SKM-1 treated with dmso at 0.1 percent for 144 hours (cell line): ENCODE data around the gene TMEM43.
A peak's percentile ranks its signal among the peaks of the same experiment; 100 is the strongest.

Experiments used
- DNase-seq: peaks from one replicate; lab custom pipeline; 2025; ENCODE audit not compliant: unreplicated experiment; lab: John Stamatoyannopoulos, UW

Gene TMEM43

GRCh38 chr3:14121859-14122258, 3.0 kb upstream of the TMEM43 start:
- DNase-seq: no peak

- DNase-seq: no peak
Measured at GRCh38 chr3:14122301-14122700, 2.6 kb upstream of the TMEM43 start.

- DNase-seq: no peak
Measured at GRCh38 chr3:14123308-14124222, 1.3 kb upstream of the TMEM43 start.

- peak; percentile 72 for DNase-seq
Measured at GRCh38 chr3:14124223-14124614, 633 bp upstream of the TMEM43 start.

GRCh38 chr3:14125193-14126016, 553 bp downstream of the TMEM43 start:
- no peak for DNase-seq

- no peak for DNase-seq
Measured at GRCh38 chr3:14126017-14126886, 1.4 kb downstream of the TMEM43 start.

- no peak for DNase-seq
Measured at GRCh38 chr3:14126887-14127505, 2.1 kb downstream of the TMEM43 start.

GRCh38 chr3:14127516-14128161, 2.8 kb downstream of the TMEM43 start:
- DNase-seq: no peak

- no peak for DNase-seq
Measured at GRCh38 chr3:14128724-14129123, 3.9 kb downstream of the TMEM43 start.

GRCh38 chr3:14129296-14129695, 4.4 kb downstream of the TMEM43 start:
- no peak for DNase-seq

GRCh38 chr3:14130230-14130629, 5.4 kb downstream of the TMEM43 start:
- DNase-seq: no peak

GRCh38 chr3:14130707-14131106, 5.9 kb downstream of the TMEM43 start:
- no peak for DNase-seq

GRCh38 chr3:14131134-14131533, 6.3 kb downstream of the TMEM43 start:
- no peak for DNase-seq

GRCh38 chr3:14132120-14132519, 7.3 kb downstream of the TMEM43 start:
- no peak for DNase-seq

- DNase-seq: no peak
Measured at GRCh38 chr3:14132689-14133088, 7.8 kb downstream of the TMEM43 start.

GRCh38 chr3:14133188-14133800, 8.4 kb downstream of the TMEM43 start:
- no peak for DNase-seq

- DNase-seq: no peak
Measured at GRCh38 chr3:14133876-14134275, 9.0 kb downstream of the TMEM43 start.

GRCh38 chr3:14134291-14134690, 9.4 kb downstream of the TMEM43 start:
- no peak for DNase-seq

GRCh38 chr3:14135581-14135980, 10.7 kb downstream of the TMEM43 start:
- no peak for DNase-seq

GRCh38 chr3:14137004-14137403, 12.2 kb downstream of the TMEM43 start:
- no peak for DNase-seq
